Ishikawa (cell line): ENCODE results near the gene USE1.

Experiments used
- CEBPB ChIP-seq: IDR thresholded peaks from 2 replicates; pipeline ENCODE4 v1.6.1; 2012
- CREB1 ChIP-seq: IDR thresholded peaks from 2 replicates; pipeline ENCODE4 v1.6.1; 2012; ENCODE audit warnings: low read depth
- EP300 ChIP-seq: IDR thresholded peaks from 2 replicates; pipeline ENCODE4 v1.6.1; 2012; ENCODE audit warnings: borderline replicate concordance
- NFIC ChIP-seq: IDR thresholded peaks from 2 replicates; pipeline ENCODE4 v1.6.1; 2012
- RAD21 ChIP-seq: IDR thresholded peaks from 2 replicates; pipeline ENCODE4 v1.6.1; 2012; ENCODE audit warnings: low read depth
- TEAD4 ChIP-seq: IDR thresholded peaks from 2 replicates; pipeline ENCODE4 v1.6.1; 2012
- YY1 ChIP-seq: IDR thresholded peaks from 2 replicates; pipeline ENCODE4 v1.6.1; 2012; ENCODE audit warnings: low read depth
- TF ChIP-seq, protein P1 (sequence below): IDR thresholded peaks from 2 replicates; pipeline ENCODE4 v1.6.1; 2012; ENCODE audit warnings: low read depth, mild to moderate bottlenecking
- TF ChIP-seq, protein P2 (sequence below): IDR thresholded peaks from 2 replicates; pipeline ENCODE4 v1.6.1; 2012

DNA sequence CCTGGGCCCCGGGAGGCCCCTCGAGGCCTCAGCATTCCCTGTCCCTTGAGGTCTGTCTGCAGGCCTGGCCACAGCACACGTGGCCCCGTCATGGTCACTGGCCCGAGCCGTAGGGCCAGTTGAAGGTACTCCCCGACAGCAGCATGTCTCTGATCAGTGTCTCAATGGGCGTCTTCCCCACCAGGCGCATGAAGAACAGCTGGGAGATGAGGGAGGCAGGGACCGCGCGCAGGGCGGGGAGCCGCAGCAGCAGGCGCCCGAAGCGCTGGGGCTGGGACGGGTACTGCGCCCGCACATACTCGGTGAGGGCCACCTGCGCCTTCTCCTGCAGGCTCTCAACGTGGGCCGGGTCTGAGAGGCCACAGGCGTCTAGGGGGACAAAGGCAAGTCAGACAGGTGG is 17.1 kb downstream of the USE1 start:
- TF ChIP-seq CEBPB (no peak), RAD21 (no peak), CREB1 (no peak), TEAD4 (no peak), YY1 (no peak), NFIC (no peak), EP300 (no peak)
- TF ChIP-seq, protein P1, sequence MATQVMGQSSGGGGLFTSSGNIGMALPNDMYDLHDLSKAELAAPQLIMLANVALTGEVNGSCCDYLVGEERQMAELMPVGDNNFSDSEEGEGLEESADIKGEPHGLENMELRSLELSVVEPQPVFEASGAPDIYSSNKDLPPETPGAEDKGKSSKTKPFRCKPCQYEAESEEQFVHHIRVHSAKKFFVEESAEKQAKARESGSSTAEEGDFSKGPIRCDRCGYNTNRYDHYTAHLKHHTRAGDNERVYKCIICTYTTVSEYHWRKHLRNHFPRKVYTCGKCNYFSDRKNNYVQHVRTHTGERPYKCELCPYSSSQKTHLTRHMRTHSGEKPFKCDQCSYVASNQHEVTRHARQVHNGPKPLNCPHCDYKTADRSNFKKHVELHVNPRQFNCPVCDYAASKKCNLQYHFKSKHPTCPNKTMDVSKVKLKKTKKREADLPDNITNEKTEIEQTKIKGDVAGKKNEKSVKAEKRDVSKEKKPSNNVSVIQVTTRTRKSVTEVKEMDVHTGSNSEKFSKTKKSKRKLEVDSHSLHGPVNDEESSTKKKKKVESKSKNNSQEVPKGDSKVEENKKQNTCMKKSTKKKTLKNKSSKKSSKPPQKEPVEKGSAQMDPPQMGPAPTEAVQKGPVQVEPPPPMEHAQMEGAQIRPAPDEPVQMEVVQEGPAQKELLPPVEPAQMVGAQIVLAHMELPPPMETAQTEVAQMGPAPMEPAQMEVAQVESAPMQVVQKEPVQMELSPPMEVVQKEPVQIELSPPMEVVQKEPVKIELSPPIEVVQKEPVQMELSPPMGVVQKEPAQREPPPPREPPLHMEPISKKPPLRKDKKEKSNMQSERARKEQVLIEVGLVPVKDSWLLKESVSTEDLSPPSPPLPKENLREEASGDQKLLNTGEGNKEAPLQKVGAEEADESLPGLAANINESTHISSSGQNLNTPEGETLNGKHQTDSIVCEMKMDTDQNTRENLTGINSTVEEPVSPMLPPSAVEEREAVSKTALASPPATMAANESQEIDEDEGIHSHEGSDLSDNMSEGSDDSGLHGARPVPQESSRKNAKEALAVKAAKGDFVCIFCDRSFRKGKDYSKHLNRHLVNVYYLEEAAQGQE = no peak
- TF ChIP-seq, protein P2, sequence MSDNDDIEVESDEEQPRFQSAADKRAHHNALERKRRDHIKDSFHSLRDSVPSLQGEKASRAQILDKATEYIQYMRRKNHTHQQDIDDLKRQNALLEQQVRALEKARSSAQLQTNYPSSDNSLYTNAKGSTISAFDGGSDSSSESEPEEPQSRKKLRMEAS = no peak
